Measurements from ENCODE around the gene FAAP100. TPM values are rescaled to one million over a fixed set of nuclear protein-coding genes. Genes with fewer than 3 reads are reported as not detected.
A peak's percentile ranks its signal among the peaks of the same experiment; 100 is the strongest.

The FAAP100 gene
- total and polyA plus RNA-seq, 7 donors: 11.6 to 16.3 (median 12.6) TPM

- 1% methylated on average over 46 to 48 of the region's 48 CpGs for WGBS, 3 donors
- intact Hi-C loops (cut with DNase I): loop anchor here in 1 of 2 donors (2.0 kb wide), 1 partner anchor 112 kb away; no protein-coding TSS in a partner anchor
- Histone ChIP-seq H3K27me3 (ENCODE audit: insufficient read depth in 3 of 3, low read length in 2 of 3) (no peaks in the 10 kb centered on the region), H3K4me3 (peak overlapping the region; percentile 86), H3K27ac (peak overlapping the region; percentile 100), H3K4me1 (peaks cover 9% of the 10 kb centered on the region), H3K36me3 (ENCODE audit: insufficient read depth in 1 of 2, low read depth in 1 of 2) (peaks cover 11 to 34% of the 10 kb centered on the region in 2 donors), H3K9me3 (no peaks in the 10 kb centered on the region)
- ATAC-seq: no peak
- no peak for DNase-seq
- TF ChIP-seq CTCF (IDR thresholded peaks at IDR 0.05): no peak
These were observed 41.2 kb downstream of the FAAP100 start for GRCh38 chr17:81510785-81511553.

GRCh38 chr17:81509972-81510784, 42.0 kb downstream of the FAAP100 start:
- intact Hi-C loops (cut with DNase I): loop anchor here in 1 of 2 donors (2.0 kb wide), 1 partner anchor 111 kb away; no protein-coding TSS in a partner anchor
- H3K9me3 ChIP-seq: no peaks in the 10 kb centered on the region
- ATAC-seq (no peak), DNase-seq (no peak)
- no peak for TF ChIP-seq CTCF (IDR thresholded peaks at IDR 0.05)
- peaks cover 3% of the 10 kb centered on the region for H3K4me1 ChIP-seq
- H3K36me3 ChIP-seq (ENCODE audit: insufficient read depth in 1 of 2, low read depth in 1 of 2): peaks cover 11 to 34% of the 10 kb centered on the region in 2 donors
- H3K27me3 ChIP-seq (ENCODE audit: insufficient read depth in 3 of 3, low read length in 2 of 3): no peaks in the 10 kb centered on the region
- WGBS, 3 donors: 4 to 7% (median 6%) methylated on average over 22 of the region's 22 CpGs
- peak overlapping the region; percentile 86 for H3K4me3 ChIP-seq
- H3K27ac ChIP-seq: peak overlapping the region; percentile 100

DNA sequence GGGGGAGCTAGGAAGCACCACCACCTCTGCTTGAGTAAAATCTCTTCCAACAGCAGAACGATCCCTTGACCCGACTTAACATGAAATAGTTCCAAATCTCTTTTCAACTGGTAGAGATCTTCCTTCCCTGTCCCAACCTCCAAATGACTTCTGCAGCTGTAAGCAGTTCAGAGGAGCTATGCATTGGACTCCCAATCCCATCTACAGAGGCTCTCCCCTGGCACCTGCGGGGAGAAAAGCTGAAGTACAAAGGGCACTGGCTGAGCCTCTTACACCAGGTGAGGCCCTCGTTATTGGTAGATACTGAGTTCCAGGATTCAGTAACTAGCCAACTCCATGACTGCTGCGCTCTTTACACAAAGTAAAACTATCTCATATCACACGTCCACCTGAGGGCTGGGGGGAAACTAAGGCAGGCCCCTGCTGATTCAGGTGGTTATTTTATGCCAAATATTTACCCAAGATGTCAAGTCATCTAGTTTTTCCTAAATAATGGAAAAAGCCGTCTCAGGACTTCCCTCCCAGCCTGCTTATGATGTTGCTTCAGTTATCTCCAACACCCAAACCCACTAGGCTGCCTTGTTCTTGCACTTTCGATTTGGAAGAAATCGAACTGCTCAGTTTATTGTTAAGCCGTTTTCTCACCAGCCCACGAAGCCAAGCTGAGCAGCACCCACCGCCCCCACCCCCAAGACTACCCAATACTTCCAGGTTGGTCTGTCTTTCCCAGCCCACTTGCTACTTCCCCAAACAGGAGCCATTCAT, 42.8 kb downstream of the FAAP100 start:
- Histone ChIP-seq H3K36me3 (ENCODE audit: insufficient read depth in 1 of 2, low read depth in 1 of 2) (peaks cover 11 to 34% of the 10 kb centered on the region in 2 donors), H3K9me3 (no peaks in the 10 kb centered on the region), H3K4me3 (peak overlapping the region; percentile 86), H3K27me3 (ENCODE audit: insufficient read depth in 3 of 3, low read length in 2 of 3) (no peaks in the 10 kb centered on the region), H3K4me1 (peaks cover 3% of the 10 kb centered on the region), H3K27ac (peak overlapping the region; percentile 100)
- ATAC-seq: no peak
- no peak for TF ChIP-seq CTCF (IDR thresholded peaks at IDR 0.05)
- DNase-seq: no peak
- WGBS, 3 donors: 21 to 30% (median 23%) methylated on average over 12 of the region's 12 CpGs
- intact Hi-C loops (cut with DNase I): no loop called here

GRCh38 chr17:81508639-81509206, 43.4 kb downstream of the FAAP100 start:
- DNase-seq (no peak), ATAC-seq (peak in 2 of 4 donors; percentile 15 to 16)
- Histone ChIP-seq H3K9me3 (no peaks in the 10 kb centered on the region), H3K4me3 (peak overlapping the region; percentile 86), H3K4me1 (peaks cover 3% of the 10 kb centered on the region), H3K36me3 (ENCODE audit: insufficient read depth in 1 of 2, low read depth in 1 of 2) (peaks cover 11 to 34% of the 10 kb centered on the region in 2 donors), H3K27me3 (ENCODE audit: insufficient read depth in 3 of 3, low read length in 2 of 3) (no peaks in the 10 kb centered on the region), H3K27ac (peak overlapping the region; percentile 100)
- 27 to 60% (median 37%) methylated on average over 10 of the region's 10 CpGs for WGBS, 3 donors
- intact Hi-C loops (cut with DNase I): no loop called here
- TF ChIP-seq CTCF (IDR thresholded peaks at IDR 0.05): no peak

Measured in psoas muscle (tissue), 8 donors.